ENCODE measurements around the gene GATAD1. TPM values are rescaled to one million over a fixed set of nuclear protein-coding genes. Genes with fewer than 3 reads are reported as not detected.
"Not testable (repeated sequence)": the region's sequence is repeated elsewhere in the genome, so short reads cannot be mapped to it uniquely, and the experiment has no call there.

The GATAD1 gene
- total RNA-seq, 1 experiment from 2014 or later = 15.8 TPM

DNA sequence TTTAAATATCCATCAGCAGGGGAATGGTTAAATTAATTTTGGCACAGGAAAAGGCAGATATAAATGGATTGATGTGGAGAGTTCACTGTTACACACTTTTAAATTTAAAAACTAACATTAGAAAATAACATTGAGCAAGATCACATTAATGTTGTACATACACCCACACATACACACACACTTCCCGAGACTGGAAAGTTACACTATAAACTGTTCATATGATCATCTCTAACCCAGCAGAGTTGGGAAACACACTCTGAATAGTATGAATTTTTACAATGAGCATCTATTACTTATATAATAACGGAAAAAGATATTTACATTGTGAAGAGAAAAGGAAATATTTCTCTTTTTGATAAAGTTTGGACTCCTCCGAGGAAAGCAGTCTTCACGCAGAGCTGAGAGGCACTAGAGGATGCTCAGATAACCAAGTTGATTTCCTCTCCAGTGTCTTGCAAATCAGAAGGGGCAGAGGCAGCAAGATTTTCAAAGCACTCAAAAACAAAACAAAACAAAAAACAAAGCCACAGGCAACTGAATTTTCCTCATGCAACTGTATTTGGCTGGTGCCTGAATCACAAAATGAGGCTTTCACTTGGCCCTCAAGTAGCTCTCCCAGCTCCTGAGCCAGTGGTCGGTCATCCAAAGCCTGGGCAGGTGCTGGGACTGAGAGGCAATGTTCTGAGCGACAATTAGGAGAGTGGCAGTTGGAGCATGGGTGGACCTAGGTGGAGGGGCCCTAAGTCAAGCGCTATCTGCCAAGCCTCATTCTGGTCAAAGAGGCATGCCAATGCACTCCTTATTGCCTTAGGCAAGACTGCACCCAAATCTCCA lies 10.5 kb upstream of the GATAD1 start:
- H3K79me2 ChIP-seq (ENCODE audit: low read length) = no peaks in the 10 kb centered on the region
- H4K20me1 ChIP-seq (ENCODE audit: low read length) = no peaks in the 10 kb centered on the region
- ChIA-PET CTCF (no interaction called here), POLR2A (ENCODE audit: unreplicated experiment) (no interaction called here)
- ATAC-seq = no peak
- no peak overlapping the region for H3K4me2 ChIP-seq (ENCODE audit: low read length)
- no TSS peak for BruUV-seq (replicated peaks)
- H3K36me3 ChIP-seq (ENCODE audit: low read depth, low read length) = no peaks in the 10 kb centered on the region
- no peak overlapping the region for H3K9ac ChIP-seq (ENCODE audit: low read length)
- H3K9me3 ChIP-seq (ENCODE audit: low read length) = no peaks in the 10 kb centered on the region
- H3F3A ChIP-seq (ENCODE audit: low read length, unreplicated experiment) = no peaks in the 10 kb centered on the region
- no peak overlapping the region for H2AFZ ChIP-seq (ENCODE audit: low read length)
- no peak for DNase-seq
- H3K4me3 ChIP-seq (ENCODE audit: low read length) = no peak overlapping the region
- no peak overlapping the region for H3K27ac ChIP-seq (ENCODE audit: low read length)
- no peaks in the 10 kb centered on the region for H3K4me1 ChIP-seq (ENCODE audit: insufficient read depth, low read length)
- no peaks in the 10 kb centered on the region for H3K27me3 ChIP-seq (ENCODE audit: low read length)
- TF ChIP-seq EZH2 (IDR thresholded peaks at IDR 0.05; ENCODE audit: low read length, unreplicated experiment) (no peak), EZH2phosphoT487 (IDR thresholded peaks at IDR 0.05; ENCODE audit: borderline replicate concordance, low read length) (no peak)
- TF ChIP-seq, protein P1, sequence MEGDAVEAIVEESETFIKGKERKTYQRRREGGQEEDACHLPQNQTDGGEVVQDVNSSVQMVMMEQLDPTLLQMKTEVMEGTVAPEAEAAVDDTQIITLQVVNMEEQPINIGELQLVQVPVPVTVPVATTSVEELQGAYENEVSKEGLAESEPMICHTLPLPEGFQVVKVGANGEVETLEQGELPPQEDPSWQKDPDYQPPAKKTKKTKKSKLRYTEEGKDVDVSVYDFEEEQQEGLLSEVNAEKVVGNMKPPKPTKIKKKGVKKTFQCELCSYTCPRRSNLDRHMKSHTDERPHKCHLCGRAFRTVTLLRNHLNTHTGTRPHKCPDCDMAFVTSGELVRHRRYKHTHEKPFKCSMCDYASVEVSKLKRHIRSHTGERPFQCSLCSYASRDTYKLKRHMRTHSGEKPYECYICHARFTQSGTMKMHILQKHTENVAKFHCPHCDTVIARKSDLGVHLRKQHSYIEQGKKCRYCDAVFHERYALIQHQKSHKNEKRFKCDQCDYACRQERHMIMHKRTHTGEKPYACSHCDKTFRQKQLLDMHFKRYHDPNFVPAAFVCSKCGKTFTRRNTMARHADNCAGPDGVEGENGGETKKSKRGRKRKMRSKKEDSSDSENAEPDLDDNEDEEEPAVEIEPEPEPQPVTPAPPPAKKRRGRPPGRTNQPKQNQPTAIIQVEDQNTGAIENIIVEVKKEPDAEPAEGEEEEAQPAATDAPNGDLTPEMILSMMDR (conservative IDR thresholded peaks at IDR 0.05; ENCODE audit: low read depth, low read length) = no peak
- H3K9me2 ChIP-seq (replicated peaks; ENCODE audit: low read length) = no peaks in the 10 kb centered on the region
- intact Hi-C loops (cut with micrococcal nuclease) = no loop called here

DNA sequence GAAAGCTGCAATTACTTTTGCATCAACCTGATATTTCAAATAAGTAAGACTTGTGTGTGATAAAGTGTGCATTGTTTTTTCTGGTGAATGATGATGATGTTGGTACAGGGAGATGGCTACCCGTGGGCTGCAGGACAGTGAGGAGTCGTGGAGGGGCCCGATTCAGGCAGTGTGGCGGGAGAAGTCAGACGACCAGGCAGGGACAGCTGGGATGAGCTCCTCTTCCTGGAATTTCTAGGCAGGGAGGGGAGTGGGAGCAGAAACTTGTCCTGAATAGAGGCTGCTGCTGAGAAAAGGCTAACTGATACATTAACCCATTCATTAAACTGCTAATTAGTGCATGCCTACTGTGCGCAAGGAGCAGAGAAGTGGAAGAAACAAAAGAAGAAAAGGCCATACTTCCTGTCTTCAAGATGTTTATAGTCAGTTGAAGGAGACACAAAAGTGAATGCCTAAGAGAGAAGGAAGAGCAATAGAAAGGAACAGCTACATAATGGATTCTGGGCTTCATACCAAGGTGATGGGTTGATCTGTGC lies 9.3 kb upstream of the GATAD1 start:
- POLR2A ChIA-PET (ENCODE audit: unreplicated experiment) = no interaction called here
- CTCF ChIA-PET = no interaction called here
- no peaks in the 10 kb centered on the region for H3K9me3 ChIP-seq (ENCODE audit: low read length)
- no peaks in the 10 kb centered on the region for H4K20me1 ChIP-seq (ENCODE audit: low read length)
- no peaks in the 10 kb centered on the region for H3F3A ChIP-seq (ENCODE audit: low read length, unreplicated experiment)
- H3K4me2 ChIP-seq (ENCODE audit: low read length) = no peak overlapping the region
- no peak overlapping the region for H3K9ac ChIP-seq (ENCODE audit: low read length)
- H2AFZ ChIP-seq (ENCODE audit: low read length) = no peak overlapping the region
- H3K79me2 ChIP-seq (ENCODE audit: low read length) = no peaks in the 10 kb centered on the region
- no peaks in the 10 kb centered on the region for H3K9me2 ChIP-seq (replicated peaks; ENCODE audit: low read length)
- H3K4me1 ChIP-seq (ENCODE audit: insufficient read depth, low read length) = no peaks in the 10 kb centered on the region
- intact Hi-C loops (cut with micrococcal nuclease) = no loop called here
- DNase-seq = no peak
- H3K27ac ChIP-seq (ENCODE audit: low read length) = no peak overlapping the region
- H3K27me3 ChIP-seq (ENCODE audit: low read length) = no peaks in the 10 kb centered on the region
- no peak for TF ChIP-seq EZH2 (IDR thresholded peaks at IDR 0.05; ENCODE audit: low read length, unreplicated experiment)
- TF ChIP-seq, protein P1 (conservative IDR thresholded peaks at IDR 0.05; ENCODE audit: low read depth, low read length) = no peak
- no peak for TF ChIP-seq EZH2phosphoT487 (IDR thresholded peaks at IDR 0.05; ENCODE audit: borderline replicate concordance, low read length)
- no peak for ATAC-seq
- no peaks in the 10 kb centered on the region for H3K36me3 ChIP-seq (ENCODE audit: low read depth, low read length)
- BruUV-seq (replicated peaks) = no TSS peak
- no peak overlapping the region for H3K4me3 ChIP-seq (ENCODE audit: low read length)

DNA sequence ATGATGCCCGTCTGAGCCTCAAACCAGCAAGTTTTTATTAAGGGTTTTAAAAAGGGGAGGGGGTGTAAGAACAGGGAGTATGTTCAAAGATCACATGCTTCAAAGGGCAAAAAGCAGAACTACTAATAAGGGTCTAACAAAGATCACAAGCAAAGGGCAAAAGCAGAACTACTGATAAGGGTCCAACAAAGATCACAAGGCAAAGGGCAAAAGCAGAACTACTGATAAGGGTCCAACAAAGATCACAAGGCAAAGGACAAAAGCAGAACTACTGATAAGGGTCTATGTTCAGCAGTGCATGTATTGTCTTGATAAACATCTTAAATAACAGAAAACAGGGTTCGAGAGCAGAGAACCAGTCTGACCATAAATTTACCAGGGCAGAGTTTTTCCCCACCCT lies 4.6 kb upstream of the GATAD1 start:
- CTCF ChIA-PET; H4K20me1 ChIP-seq (ENCODE audit: low read length); ATAC-seq; H3K79me2 ChIP-seq (ENCODE audit: low read length); H3K36me3 ChIP-seq (ENCODE audit: low read depth, low read length); DNase-seq; H3K27me3 ChIP-seq (ENCODE audit: low read length); H3F3A ChIP-seq (ENCODE audit: low read length, unreplicated experiment); H3K9me2 ChIP-seq (replicated peaks; ENCODE audit: low read length); POLR2A ChIA-PET (ENCODE audit: unreplicated experiment); H3K4me1 ChIP-seq (ENCODE audit: insufficient read depth, low read length); H3K27ac ChIP-seq (ENCODE audit: low read length); H3K9me3 ChIP-seq (ENCODE audit: low read length); BruUV-seq (replicated peaks); H3K4me2 ChIP-seq (ENCODE audit: low read length); H2AFZ ChIP-seq (ENCODE audit: low read length); intact Hi-C loops (cut with micrococcal nuclease); H3K4me3 ChIP-seq (ENCODE audit: low read length); H3K9ac ChIP-seq (ENCODE audit: low read length): not testable (repeated sequence)
